Forelimb muscle (tissue), 1 donor: ENCODE measurements around the gene CYP4X1. TPM values are rescaled to one million over a fixed set of nuclear protein-coding genes. Genes with fewer than 3 reads are reported as not detected.
"Not testable (repeated sequence)": the region's sequence is repeated elsewhere in the genome, so short reads cannot be mapped to it uniquely, and the experiment has no call there.

Source experiments
- DNase-seq: peaks from one replicate; pipeline ENCODE4 v3.0.0-alpha.2; 2013; ENCODE audit warnings: low read depth
- polyA plus RNA-seq: library from polyadenylated mRNA; unstranded; fragments of 120-200 nt; gene quantifications from one replicate; pipeline ENCODE4 v1.2.1, GENCODE V29; 2013; ENCODE audit not compliant: insufficient read length

The CYP4X1 gene
- polyA plus RNA-seq, 1 donor = 3.7 TPM

DNA sequence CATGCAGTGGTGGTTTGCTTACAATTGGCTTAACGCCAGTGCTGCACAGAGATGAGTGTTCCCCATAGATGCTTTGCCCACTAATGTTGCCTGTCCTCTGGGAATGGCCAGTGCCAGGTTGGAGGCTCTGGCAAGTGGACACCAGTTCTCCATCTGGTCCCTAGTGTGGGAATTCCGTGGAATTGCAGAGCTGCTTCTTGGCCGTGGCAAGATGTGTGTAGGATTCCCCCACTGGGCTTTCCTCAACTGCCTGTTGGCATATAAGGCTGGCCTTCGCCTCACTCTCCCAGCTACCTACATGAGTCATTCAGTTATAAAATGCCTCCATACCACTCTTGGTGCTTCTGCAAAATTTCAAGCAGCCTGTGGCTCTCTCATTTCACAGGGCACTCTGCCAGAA lies 45.6 kb downstream of the CYP4X1 start:
- not testable (repeated sequence) for DNase-seq

DNA sequence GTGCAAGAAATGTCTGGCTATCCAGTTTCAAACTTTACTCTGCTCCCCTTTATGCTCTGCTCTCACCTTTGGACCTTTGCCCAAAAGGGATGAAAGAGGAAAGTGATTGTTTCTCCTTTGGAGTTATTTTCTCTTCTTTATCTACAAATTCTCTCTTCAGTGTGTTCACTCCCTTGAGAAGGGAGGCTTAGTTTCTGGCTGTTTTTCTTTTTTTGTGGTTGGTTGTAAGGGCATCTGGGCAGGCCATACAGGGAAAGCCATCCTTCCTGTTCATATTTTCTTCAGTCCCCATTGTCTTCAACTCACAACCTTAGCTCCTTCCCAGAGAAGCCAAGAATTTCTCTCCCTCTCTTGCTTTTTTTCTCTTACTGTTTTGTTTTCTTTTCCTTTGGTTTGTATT lies 46.0 kb downstream of the CYP4X1 start:
- DNase-seq = not testable (repeated sequence)

DNA sequence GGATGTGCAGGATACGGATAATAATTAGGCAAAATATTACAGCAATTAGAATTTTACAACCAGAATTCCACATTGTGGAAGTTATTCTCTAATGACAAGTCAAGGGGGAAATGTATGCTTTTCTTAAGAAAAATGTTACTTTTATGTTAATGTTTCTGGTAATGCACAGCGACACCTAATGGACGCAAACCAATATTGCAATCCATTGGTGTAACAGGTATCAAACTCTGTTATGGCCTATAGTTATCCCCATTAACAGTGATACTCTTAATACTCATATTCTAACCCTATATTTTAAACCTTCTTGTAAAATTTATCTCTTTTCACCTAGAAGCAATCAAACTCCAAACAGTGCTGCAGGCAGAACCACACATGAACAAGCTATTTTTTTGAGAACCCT lies 65.9 kb downstream of the CYP4X1 start:
- DNase-seq = not testable (repeated sequence)

DNA sequence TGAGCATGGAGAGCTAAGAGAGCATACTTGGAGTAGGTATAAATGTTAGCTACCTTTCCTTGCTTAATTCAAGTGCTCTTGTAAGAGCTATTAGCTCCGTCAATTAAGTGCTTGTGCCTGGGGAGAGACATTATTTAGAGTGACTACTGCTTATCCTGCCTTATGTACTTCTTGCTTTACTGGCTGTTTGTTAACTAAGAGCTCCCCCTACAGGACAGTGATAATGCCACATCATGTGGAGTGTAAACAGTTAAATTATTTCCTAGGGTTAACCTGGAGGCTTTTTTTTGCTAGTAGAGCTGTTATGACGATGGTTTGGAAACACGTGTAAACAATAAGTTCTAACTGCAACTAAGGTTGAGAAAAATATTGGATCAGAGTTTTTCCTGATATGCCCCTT lies 68.0 kb downstream of the CYP4X1 start:
- DNase-seq = not testable (repeated sequence)

Other genes with a start within 250 kb of the CYP4X1 start
- gene CYP4B1, start 224.6 kb upstream of the CYP4X1 start, polyA plus RNA-seq = not detected
- gene CYP4A11, start 82.2 kb upstream of the CYP4X1 start, polyA plus RNA-seq = not detected
- gene CYP4Z1, start 43.6 kb downstream of the CYP4X1 start, polyA plus RNA-seq = 0.27 TPM
- 0.09 TPM for gene CYP4A22, start 113.8 kb downstream of the CYP4X1 start, polyA plus RNA-seq
- not detected for gene PDZK1IP1, start 166.4 kb downstream of the CYP4X1 start, polyA plus RNA-seq
- gene TAL1, start 208.6 kb downstream of the CYP4X1 start, polyA plus RNA-seq = 3.3 TPM